Cerebellar cortex (tissue), 1 donor: ENCODE data around the gene FBXL2.
"Not testable (repeated sequence)": the region's sequence is repeated elsewhere in the genome, so short reads cannot be mapped to it uniquely, and the experiment has no call there.

ENCODE experiments used
- DNase-seq: peaks from one replicate; pipeline ENCODE4 v3.0.0-alpha.2; 2015; ENCODE audit warnings: low spot score

FBXL2 gene

GRCh38 chr3:33386631-33387030 is 109.4 kb downstream of the FBXL2 start:
- DNase-seq: no peak

GRCh38 chr3:33388374-33389100 is 111.3 kb downstream of the FBXL2 start:
- DNase-seq: no peak

- peak; percentile 56 for DNase-seq
Measured at GRCh38 chr3:33389908-33390307, 112.7 kb downstream of the FBXL2 start.

- DNase-seq: no peak
Measured at GRCh38 chr3:33391255-33391995, 114.2 kb downstream of the FBXL2 start.

GRCh38 chr3:33392144-33392543 is 114.9 kb downstream of the FBXL2 start:
- no peak for DNase-seq

GRCh38 chr3:33392703-33393125 is 115.5 kb downstream of the FBXL2 start:
- DNase-seq: no peak

GRCh38 chr3:33394403-33395054 is 117.3 kb downstream of the FBXL2 start:
- DNase-seq: no peak

GRCh38 chr3:33395900-33396299 is 118.7 kb downstream of the FBXL2 start:
- peak; percentile 37 for DNase-seq

GRCh38 chr3:33398410-33398809 is 121.2 kb downstream of the FBXL2 start:
- no peak for DNase-seq

GRCh38 chr3:33401781-33402180 is 124.5 kb downstream of the FBXL2 start:
- DNase-seq: no peak

- no peak for DNase-seq
Measured at GRCh38 chr3:33402936-33403335, 125.7 kb downstream of the FBXL2 start.

- DNase-seq: no peak
Measured at GRCh38 chr3:33403756-33404155, 126.5 kb downstream of the FBXL2 start.

GRCh38 chr3:33410816-33411215 is 133.6 kb downstream of the FBXL2 start:
- not testable (repeated sequence) for DNase-seq

GRCh38 chr3:33417066-33417673 is 139.9 kb downstream of the FBXL2 start:
- no peak for DNase-seq

GRCh38 chr3:33419948-33420347 is 142.7 kb downstream of the FBXL2 start:
- no peak for DNase-seq

- DNase-seq: no peak
Measured at GRCh38 chr3:33420966-33421365, 143.7 kb downstream of the FBXL2 start.

GRCh38 chr3:33424606-33425452 is 147.6 kb downstream of the FBXL2 start:
- DNase-seq: no peak

GRCh38 chr3:33425453-33425852 is 148.2 kb downstream of the FBXL2 start:
- peak; percentile 39 for DNase-seq

GRCh38 chr3:33426068-33426467 is 148.8 kb downstream of the FBXL2 start:
- peak; percentile 90 for DNase-seq

GRCh38 chr3:33426630-33427317 is 149.5 kb downstream of the FBXL2 start:
- no peak for DNase-seq

- DNase-seq: no peak
Measured at GRCh38 chr3:33428734-33429133, 151.5 kb downstream of the FBXL2 start.
